ENCODE measurements around the gene MOK. TPM values are rescaled to one million over a fixed set of nuclear protein-coding genes. Genes with fewer than 3 reads are reported as not detected.

The MOK gene
- total RNA-seq, 1 experiment from 2014 or later: 2.0 TPM

GRCh38 chr14:102277874-102278630, 26.9 kb downstream of the MOK start:
- CTCF ChIA-PET: interaction anchor here (1.1 kb wide), 1 partner anchor 36 kb away, joined by 3 read pairs; no protein-coding TSS in a partner anchor

GRCh38 chr14:102275866-102276265, 29.1 kb downstream of the MOK start:
- no peaks in the 10 kb centered on the region for H3K4me1 Mint-ChIP-seq
- no peaks in the 10 kb centered on the region; the same call in 1 of the 2 replicates for H3K27me3 Mint-ChIP-seq (ENCODE audit: low read depth)
- POLR2A ChIA-PET: no interaction called here
- CTCF ChIA-PET: no interaction called here
- H3K27ac Mint-ChIP-seq: no peak overlapping the region
- no peak for ATAC-seq
- peaks cover 7% of the 10 kb centered on the region; the same call in 1 of the 2 replicates for H3K9me3 Mint-ChIP-seq
- no peak for DNase-seq (ENCODE audit: low spot score)
- H3K4me3 Mint-ChIP-seq: no peak overlapping the region
- H3K36me3 Mint-ChIP-seq: no peaks in the 10 kb centered on the region
- TF ChIP-seq GRHL2 (CRISPR knock-in tag; IDR thresholded peaks at IDR 0.05; ENCODE audit: insufficient replicate concordance, severe bottlenecking): no peak
- TF ChIP-seq IRF2 (CRISPR knock-in tag; IDR thresholded peaks at IDR 0.05; ENCODE audit: borderline replicate concordance, low read depth): no peak
- no peak for TF ChIP-seq KAT7 (CRISPR knock-in tag; IDR thresholded peaks at IDR 0.05; ENCODE audit: borderline replicate concordance)
- TF ChIP-seq ETV6 (CRISPR knock-in tag; IDR thresholded peaks at IDR 0.05): no peak
- TF ChIP-seq E2F1 (CRISPR knock-in tag; IDR thresholded peaks at IDR 0.05): no peak
- no peak for TF ChIP-seq NFATC4 (CRISPR knock-in tag; IDR thresholded peaks at IDR 0.05)
- TF ChIP-seq ZNF512 (CRISPR knock-in tag; IDR thresholded peaks at IDR 0.05; ENCODE audit: borderline replicate concordance): no peak

More at GRCh38 chr14:102277874-102278630, 26.9 kb downstream of the MOK start:
- H3K27ac Mint-ChIP-seq: no peak overlapping the region
- H3K4me3 Mint-ChIP-seq: no peak overlapping the region
- peaks cover 7% of the 10 kb centered on the region; the same call in 1 of the 2 replicates for H3K9me3 Mint-ChIP-seq
- POLR2A ChIA-PET: no interaction called here
- H3K27me3 Mint-ChIP-seq (ENCODE audit: low read depth): no peaks in the 10 kb centered on the region; the same call in 1 of the 2 replicates
- DNase-seq (ENCODE audit: low spot score) (no peak), ATAC-seq (no peak)
- TF ChIP-seq RELA (CRISPR knock-in tag; IDR thresholded peaks at IDR 0.05; ENCODE audit: borderline replicate concordance) (no peak), ETV6 (CRISPR knock-in tag; IDR thresholded peaks at IDR 0.05) (no peak), E2F1 (CRISPR knock-in tag; IDR thresholded peaks at IDR 0.05) (no peak), ZNF416 (CRISPR knock-in tag; IDR thresholded peaks at IDR 0.05) (no peak), RORB (CRISPR knock-in tag; IDR thresholded peaks at IDR 0.05) (no peak), USF1 (CRISPR knock-in tag; IDR thresholded peaks at IDR 0.05) (no peak), ELF4 (CRISPR knock-in tag; IDR thresholded peaks at IDR 0.05; ENCODE audit: low read depth) (no peak), ZBTB43 (CRISPR knock-in tag; IDR thresholded peaks at IDR 0.05) (no peak), ZSCAN18 (CRISPR knock-in tag; IDR thresholded peaks at IDR 0.05) (no peak), STAT6 (CRISPR knock-in tag; conservative IDR thresholded peaks at IDR 0.05; ENCODE audit: low read depth) (no peak)
- H3K36me3 Mint-ChIP-seq: no peaks in the 10 kb centered on the region
- no peaks in the 10 kb centered on the region for H3K4me1 Mint-ChIP-seq

Measured in WTC11 (cell line).